CD4-positive, alpha-beta T cell treated with Interferon gamma for 1 hour (primary cell): ENCODE data around the gene MACROD2.
"Not testable (repeated sequence)": the region's sequence is repeated elsewhere in the genome, so short reads cannot be mapped to it uniquely, and the experiment has no call there.

Experiments
- DNase-seq: peaks from one replicate; pipeline ENCODE4 v3.0.0-alpha.2; 2020

The MACROD2 gene

GRCh38 chr20:14984768-14985622, 989.7 kb downstream of the MACROD2 start:
- no peak for DNase-seq

DNA sequence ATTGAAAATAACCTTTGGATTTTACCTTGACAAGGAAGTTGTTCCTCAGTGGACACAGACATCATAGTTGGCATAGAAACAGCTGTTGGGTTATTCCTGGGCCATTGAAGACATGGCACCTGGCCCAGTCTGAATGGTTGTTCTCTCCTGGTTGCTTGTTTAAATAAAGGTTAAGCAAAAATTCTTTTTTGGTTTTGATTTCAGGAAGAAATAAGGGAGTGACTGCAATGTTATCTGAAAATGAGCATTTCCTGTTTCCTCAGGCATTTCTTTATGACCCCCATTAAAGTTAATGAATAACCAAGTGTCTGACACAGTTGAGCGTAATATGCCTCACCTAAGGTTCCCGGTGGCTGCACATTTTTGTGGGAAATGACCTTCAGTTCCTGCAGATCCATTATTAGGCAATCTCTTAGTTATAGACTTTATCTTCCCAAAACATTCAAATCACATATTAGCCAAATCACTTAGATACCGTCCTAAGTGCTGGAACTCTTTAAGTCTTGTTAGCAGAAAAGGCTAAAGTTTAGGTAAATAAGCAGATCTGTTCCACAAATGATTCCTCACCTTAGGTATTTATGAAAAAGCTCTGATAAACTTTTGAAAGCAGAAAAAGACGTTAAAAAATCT, 990.8 kb downstream of the MACROD2 start:
- no peak for DNase-seq

GRCh38 chr20:14986656-14987055, 991.3 kb downstream of the MACROD2 start:
- no peak for DNase-seq

DNA sequence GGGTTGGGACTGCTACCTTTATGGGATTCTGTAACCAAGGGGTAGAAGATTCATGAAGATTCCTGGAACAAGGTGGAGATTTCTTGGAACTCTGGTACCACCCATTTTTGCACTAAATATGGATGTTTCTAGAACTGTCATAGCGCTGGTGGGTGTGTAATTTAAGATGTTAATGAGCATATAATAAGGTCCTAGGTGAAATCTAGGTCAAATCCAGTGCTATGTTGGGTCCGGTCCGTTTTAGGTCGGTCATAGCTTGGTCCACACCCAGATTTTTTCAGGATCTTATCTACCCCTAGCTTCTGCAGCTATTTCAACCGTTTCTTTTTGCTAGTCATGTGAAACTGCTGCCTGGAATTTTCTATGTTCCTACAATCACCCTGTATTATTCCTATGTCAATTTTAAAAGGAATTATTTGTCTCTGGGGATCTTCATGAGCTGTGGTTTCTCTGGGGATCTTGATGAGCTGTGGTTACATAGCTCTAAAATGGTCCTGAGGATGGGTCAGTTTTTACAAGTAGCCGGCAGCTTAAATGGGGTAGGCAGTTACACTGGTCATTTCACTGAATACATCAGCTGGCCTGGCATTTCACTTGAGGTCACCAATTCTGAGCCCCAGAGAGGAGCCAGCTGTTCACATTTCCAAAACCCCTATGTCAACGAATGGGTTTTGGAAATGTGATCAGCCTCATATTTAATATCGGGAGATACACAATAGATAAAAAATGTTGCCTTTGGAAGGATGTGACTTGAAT, 994.4 kb downstream of the MACROD2 start:
- no peak for DNase-seq

DNA sequence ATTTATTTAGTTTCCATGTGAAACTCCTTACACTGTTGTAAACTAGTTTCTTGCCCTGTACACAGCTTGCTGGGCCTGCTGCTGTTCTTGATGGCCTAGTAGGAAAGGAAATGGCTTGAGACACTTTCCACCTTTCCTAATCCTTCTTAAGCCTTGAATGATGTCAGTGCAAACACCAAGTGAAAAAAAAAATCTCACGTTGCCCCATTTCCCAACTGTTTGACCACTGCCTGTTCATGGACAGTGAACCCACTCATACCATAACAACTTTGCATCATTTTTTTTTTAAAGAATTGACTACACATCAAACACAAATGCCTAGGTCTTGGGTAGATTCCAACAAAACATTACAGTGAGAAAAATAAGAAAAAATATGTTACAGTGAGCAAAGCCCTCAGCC, 995.7 kb downstream of the MACROD2 start:
- no peak for DNase-seq

DNA sequence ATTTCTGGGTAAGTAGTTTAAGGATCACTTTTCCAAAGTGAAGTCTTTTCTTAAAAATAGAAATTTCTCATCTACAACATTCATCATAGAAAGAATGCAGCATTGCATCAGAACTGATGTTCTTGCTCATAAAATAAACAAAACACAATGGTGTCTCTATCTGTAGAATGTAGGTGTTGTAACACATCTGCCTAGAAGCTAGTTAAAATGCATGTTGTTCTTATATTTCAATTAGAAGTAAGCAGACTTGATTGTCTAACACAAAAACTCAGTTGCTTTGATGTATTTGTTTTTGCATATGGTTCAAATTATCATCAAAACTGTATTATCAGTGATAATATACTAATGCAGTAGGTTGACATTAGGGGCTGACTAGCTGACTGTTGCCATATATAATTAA, 996.8 kb downstream of the MACROD2 start:
- no peak for DNase-seq

DNA sequence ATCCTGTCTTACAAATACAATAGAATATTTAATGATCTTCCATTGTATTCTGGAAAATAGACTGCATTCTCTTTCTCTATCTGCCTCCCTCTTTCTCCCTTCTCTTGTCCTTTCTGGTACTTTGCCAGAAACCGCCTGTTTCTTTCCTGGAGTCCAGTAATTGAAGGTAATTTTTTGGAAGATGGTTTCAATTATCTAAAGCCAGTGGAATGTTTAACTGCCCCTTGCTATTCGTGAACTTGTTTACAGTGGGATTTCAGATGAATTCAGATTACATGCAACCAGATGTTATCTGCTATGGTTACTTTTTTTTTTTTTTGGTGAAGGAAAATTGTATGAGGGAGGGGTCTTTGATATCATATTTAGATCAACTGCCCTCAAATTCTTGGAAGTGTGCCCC, 997.6 kb downstream of the MACROD2 start:
- DNase-seq = no peak

DNA sequence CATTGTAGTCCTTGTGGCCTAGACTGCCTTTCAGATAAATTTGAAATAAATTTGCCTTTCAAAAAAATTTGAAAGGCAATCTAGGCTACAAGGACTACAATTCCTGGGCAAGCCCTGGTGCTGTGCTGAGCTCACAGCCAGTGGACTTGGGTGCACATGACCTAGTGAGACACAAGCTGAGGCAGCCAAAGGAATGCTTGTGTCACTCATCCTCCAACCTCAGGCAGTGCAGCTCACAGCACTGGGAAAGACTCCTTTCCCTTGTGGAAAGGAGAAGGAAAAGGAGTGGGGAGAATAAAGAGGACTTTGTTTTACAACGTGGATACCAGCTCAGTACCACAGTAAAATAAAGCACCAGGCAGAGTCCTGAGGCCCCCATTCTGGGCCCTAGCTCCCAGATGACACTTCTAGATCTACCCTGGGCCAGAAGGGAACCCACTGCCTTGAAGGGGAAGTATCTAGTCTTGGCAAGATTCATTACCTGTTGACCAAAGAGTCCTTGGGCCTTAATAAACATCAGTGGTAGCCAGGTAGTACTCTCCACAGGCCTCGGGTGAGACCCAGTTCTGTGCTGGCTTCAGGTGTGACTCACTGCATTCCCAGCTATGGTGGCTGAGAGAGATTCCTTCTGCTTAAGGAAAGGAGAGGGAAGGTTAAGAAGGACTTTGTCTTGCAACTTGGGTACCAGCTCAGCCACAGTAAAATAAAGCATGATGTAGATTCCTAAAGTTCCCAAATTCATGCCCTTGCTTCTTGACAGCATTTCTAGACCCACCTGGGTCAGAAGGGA, 1001.8 kb downstream of the MACROD2 start:
- no peak for DNase-seq

- DNase-seq = no peak
These were observed 1002.5 kb downstream of the MACROD2 start for GRCh38 chr20:14997791-14998190.

DNA sequence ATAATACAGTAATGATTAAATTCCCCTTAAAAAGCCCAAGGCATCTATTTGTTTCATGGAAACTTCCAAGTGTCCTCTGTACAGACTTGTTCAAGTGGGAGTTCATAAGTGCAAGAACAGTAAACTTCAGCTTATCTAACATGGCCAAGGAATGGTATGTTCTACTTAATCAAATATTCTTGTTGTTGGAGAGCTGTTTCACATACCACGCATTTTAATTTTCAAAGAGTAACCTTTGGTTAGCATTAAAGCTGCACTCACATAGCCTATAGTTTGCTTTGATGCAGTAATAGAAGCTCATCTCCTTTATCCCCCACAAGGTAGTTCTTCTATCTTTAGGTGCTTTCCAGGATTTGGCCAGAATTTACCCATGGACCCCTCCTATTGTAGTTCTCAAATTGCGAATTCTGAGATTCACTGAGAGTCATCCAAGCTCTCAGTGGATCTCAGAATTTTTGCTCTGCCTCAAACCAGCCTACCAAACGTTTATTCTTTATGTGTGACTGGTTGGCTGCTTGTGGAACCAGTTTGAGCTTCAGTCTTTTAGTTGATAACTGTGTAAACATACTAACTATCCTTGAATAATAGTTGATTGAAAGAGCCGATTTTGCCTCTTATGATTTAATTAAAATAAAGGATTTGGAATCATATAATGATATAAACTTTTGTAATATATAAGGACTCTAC, 1010.1 kb downstream of the MACROD2 start:
- no peak for DNase-seq

DNA sequence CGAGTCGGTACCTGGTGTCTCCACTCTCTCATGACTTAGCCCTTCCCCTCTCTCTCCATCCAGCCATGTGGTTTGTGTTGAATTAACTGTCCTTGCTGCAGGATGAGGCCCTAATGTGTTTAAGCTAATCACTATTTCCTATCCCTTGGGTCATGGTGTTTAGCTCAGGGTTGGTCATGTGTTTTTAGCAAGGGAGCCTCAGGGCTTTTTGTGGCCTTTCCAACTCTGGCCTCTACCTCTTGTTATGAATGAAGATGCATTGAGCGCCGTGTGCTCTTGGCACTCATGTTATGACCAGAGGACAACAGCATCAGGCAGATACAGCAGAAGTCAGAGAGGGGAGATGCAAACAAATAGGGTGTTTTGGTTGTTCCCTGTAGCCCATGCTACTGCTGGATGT, 1016.3 kb downstream of the MACROD2 start:
- DNase-seq = no peak

- no peak for DNase-seq
These were observed 1017.2 kb downstream of the MACROD2 start for GRCh38 chr20:15012566-15012965.

GRCh38 chr20:15016875-15017274, 1021.6 kb downstream of the MACROD2 start:
- not testable (repeated sequence) for DNase-seq

DNA sequence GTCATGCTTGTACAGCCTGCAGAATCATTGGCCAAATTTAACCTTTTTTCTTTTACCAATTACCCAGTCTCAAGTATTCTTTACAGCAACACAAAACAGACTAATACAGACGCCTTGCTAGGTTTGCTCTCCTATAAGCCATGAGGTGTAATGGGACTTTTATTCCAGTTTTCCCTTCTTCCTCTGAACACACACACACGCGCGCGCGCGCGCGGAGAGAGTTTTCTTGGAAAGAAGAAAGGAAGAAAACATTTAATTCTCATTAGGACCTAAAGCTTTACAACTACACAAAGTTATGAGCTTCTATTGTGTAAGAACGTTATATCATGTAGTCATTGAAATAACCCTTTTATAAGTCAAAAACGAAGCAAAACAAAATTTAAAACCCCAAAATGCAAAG, 1023.6 kb downstream of the MACROD2 start:
- no peak for DNase-seq

DNA sequence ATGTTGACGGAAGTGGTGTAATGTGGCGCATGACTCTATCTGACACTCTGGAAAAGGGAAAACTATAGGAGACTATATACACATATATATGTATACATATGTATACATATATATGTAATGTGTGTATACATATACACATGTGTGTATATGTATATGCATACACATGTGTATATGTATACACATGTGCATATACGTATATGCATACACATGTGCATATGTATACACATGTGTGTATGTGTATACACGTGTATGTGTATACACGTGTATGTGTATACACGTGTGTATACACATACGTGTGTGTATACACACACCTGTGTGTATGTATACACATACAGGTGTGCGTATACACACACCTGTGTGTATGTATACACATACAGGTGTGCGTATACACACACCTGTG, 1025.5 kb downstream of the MACROD2 start:
- no peak for DNase-seq

GRCh38 chr20:15022921-15023320, 1027.6 kb downstream of the MACROD2 start:
- no peak for DNase-seq

- DNase-seq = no peak
These were observed 1031.4 kb downstream of the MACROD2 start for GRCh38 chr20:15026759-15027158.

- DNase-seq = no peak
These were observed 1035.5 kb downstream of the MACROD2 start for GRCh38 chr20:15030826-15031225.

DNA sequence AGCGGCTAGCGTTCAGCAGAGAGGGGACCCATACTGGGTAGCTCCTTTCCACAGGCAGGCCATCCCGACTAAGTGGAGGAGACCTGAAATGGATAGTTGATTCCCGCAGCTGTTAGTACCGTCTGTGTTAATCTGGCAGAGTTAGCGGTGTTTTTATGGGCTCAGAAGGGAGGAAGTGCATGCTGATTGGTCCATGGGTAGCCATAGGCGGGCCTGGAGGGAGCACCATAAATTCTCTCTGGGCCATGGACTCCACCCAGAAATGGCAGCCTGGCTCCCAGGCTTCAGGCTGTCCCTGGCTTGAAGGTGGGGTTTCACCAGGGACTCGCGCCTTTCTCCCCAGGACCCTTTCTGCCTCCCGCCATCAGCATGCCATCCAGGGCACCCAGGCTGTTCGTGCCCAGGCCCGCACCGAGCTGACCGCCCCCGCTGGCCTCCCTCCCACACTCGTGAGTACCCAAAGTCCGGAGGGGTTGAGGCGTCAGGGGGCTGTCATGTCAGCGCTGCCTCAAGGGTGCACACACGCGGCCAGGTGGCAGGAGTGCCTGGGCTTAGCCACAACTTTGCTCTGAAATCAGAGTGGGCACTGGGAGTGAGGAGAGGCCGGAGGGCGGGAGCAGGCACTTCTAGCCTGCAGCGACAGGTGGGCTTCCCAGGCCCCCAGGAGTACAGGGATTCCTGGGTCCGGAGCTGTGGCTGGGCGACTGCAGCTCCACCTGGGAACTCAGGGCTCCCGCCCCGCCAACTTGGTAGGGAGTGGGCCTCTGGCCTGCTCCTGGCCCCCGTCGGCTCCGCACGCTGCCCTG, 1036.4 kb downstream of the MACROD2 start:
- DNase-seq = no peak

GRCh38 chr20:15032352-15032622, 1037.0 kb downstream of the MACROD2 start:
- no peak for DNase-seq

- no peak for DNase-seq
These were observed 1038.0 kb downstream of the MACROD2 start for GRCh38 chr20:15033269-15033668.

DNA sequence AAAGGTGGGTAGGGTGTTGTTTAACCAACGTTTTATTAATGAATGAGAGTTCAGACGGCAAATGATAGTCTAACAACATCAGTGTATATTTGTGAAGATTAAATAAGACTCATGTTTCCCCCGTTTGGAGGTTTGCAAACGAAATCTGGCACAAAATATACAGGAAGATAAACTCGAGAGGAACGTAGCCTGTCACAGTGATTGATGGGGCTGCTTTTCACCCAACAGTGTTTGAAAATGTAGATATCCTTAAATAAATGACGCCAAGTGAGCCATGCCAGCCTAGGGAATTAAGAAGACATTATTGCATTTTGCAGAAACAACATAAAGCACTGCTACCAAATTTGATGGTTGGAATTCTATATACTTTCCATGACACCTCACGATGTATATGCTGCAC, 1038.6 kb downstream of the MACROD2 start:
- no peak for DNase-seq
